CD4-positive, alpha-beta memory T cell (primary cell): ENCODE data around the gene LKAAEAR1. TPM values are rescaled to one million over a fixed set of nuclear protein-coding genes. Genes with fewer than 3 reads are reported as not detected.

Experiments
- CTCF ChIA-PET: fragments of 350-600 bp; sonication (Branson Sonifier 250); formaldehyde crosslinking; loops from one replicate; lab custom pipeline; 2021; ENCODE audit warnings: inconsistent platforms; ENCODE audit not compliant: partially characterized antibody; lab: Charles Lee
- POLR2A ChIA-PET: fragments of 350-600 bp; sonication (Branson Sonifier 250); formaldehyde crosslinking; loops from one replicate; lab custom pipeline; 2021; ENCODE audit not compliant: partially characterized antibody; lab: Charles Lee
- DNase-seq, 5 donors: peaks; one replicate each; pipeline versions ENCODE4 v3.0.0 to v3.0.0-alpha.2; 2020 to 2022; ENCODE audit warnings: mixed read lengths in 1 of 5
- H3K27ac ChIP-seq: one replicate; pipeline ENCODE4 v1.7.0; 2013; ENCODE audit warnings: low read depth, low read length
- H3K27me3 ChIP-seq: 2 replicates; pipeline ENCODE4 v1.7.0; 2013; ENCODE audit warnings: mild to moderate bottlenecking, low read length, moderate library complexity; ENCODE audit not compliant: insufficient read depth
- H3K36me3 ChIP-seq: 2 replicates; pipeline ENCODE4 v1.7.0; 2013; ENCODE audit warnings: mild to moderate bottlenecking, low read length, moderate library complexity; ENCODE audit not compliant: insufficient read depth
- H3K4me1 ChIP-seq: 2 replicates; pipeline ENCODE4 v1.7.0; 2013; ENCODE audit warnings: mild to moderate bottlenecking, low read length, moderate library complexity; ENCODE audit not compliant: insufficient read depth
- H3K4me3 ChIP-seq, 2 donors: one replicate each; pipeline ENCODE4 v1.7.0; 2013; ENCODE audit warnings: low read length in 2 of 2, mild to moderate bottlenecking in 1 of 2
- H3K9me3 ChIP-seq, 2 donors: one replicate each; pipeline ENCODE4 v1.7.0; 2013; ENCODE audit warnings: low read length in 2 of 2, control low read depth in 1 of 2; ENCODE audit not compliant: control insufficient read depth in 1 of 2
- H3K27ac Mint-ChIP-seq, 7 donors: one replicate each; pipeline ENCODE4 v1.8.0; 2020 to 2021; ENCODE audit warnings: mixed read lengths in 7 of 7, mild to moderate bottlenecking in 6 of 7, inconsistent platforms in 3 of 7, moderate library complexity in 3 of 7
- H3K27me3 Mint-ChIP-seq, 2 donors: one replicate each; pipeline ENCODE4 v1.8.0; 2020 to 2021; ENCODE audit warnings: mixed read lengths in 2 of 2
- H3K36me3 Mint-ChIP-seq, 2 donors: one replicate each; pipeline ENCODE4 v1.8.0; 2020 to 2021; ENCODE audit warnings: mixed read lengths in 2 of 2, inconsistent platforms in 1 of 2, mild to moderate bottlenecking in 1 of 2
- H3K4me1 Mint-ChIP-seq, 4 donors: one replicate each; pipeline ENCODE4 v1.8.0; 2020 to 2021; ENCODE audit warnings: mixed read lengths in 4 of 4, mild to moderate bottlenecking in 1 of 4
- H3K4me3 Mint-ChIP-seq, 8 donors: one replicate each; pipeline ENCODE4 v1.8.0; 2020 to 2021; ENCODE audit warnings: mixed read lengths in 8 of 8, mild to moderate bottlenecking in 7 of 8, moderate library complexity in 6 of 8, inconsistent platforms in 3 of 8
- H3K9me3 Mint-ChIP-seq, 8 donors: one replicate each; pipeline ENCODE4 v1.8.0; 2020 to 2021; ENCODE audit warnings: mixed read lengths in 8 of 8, mild to moderate bottlenecking in 5 of 8, inconsistent platforms in 3 of 8, moderate library complexity in 1 of 8
- intact Hi-C: fragments of 100-400 bp; cut with micrococcal nuclease; formaldehyde crosslinking; loops from one replicate; pipeline ENCODE4 v1.15.1; 2023
- polyA plus RNA-seq, 2 donors: library from polyadenylated mRNA; unstranded; fragments of 300-500 nt; fragmentation: Illumina TruSeq; gene quantifications; one replicate each; pipeline ENCODE4 v1.2.3, GENCODE V29; 2021
- total RNA-seq, 2 experiments: library from RNA; stranded (reverse); gene quantifications; one replicate each; pipeline ENCODE4 v1.2.3, GENCODE V29; 2021

LKAAEAR1 gene
- total and polyA plus RNA-seq, 4 experiments from 2014 or later: 0.30 to 0.63 (median 0.39) TPM; not detected in 1

GRCh38 chr20:64065062-64065973 is 18.9 kb downstream of the LKAAEAR1 start:
- Mint-ChIP-seq H3K9me3 (peaks cover 0 to 2% (median 0%) of the 10 kb centered on the region in 8 donors), H3K27ac (peak overlapping the region; percentile 83 to 95 (median 92)), H3K36me3 (no peaks in the 10 kb centered on the region), H3K4me3 (peak overlapping the region; percentile 15 to 88 (median 66)), H3K27me3 (no peaks in the 10 kb centered on the region), H3K4me1 (peaks cover 21 to 52% (median 36%) of the 10 kb centered on the region in 4 donors)
- Histone ChIP-seq H3K9me3 (no peaks in the 10 kb centered on the region), H3K4me3 (no peak overlapping the region), H3K36me3 (no peaks in the 10 kb centered on the region), H3K27ac (peak overlapping the region; percentile 28), H3K4me1 (peaks cover 67% of the 10 kb centered on the region), H3K27me3 (no peaks in the 10 kb centered on the region)
- POLR2A ChIA-PET: interaction anchor here (0.7 to 3.6 kb wide), 9 partner anchors 8 to 528 kb away, joined by 3 to 27 read pairs (median 4); partner anchors contain the start of genes LIME1, LKAAEAR1, OPRL1 and PRPF6
- intact Hi-C loops: no loop called here
- CTCF ChIA-PET: interaction anchor here (1.1 to 1.6 kb wide), 2 partner anchors 25 to 27 kb away, joined by 4 read pairs; no protein-coding TSS in a partner anchor
- DNase-seq: peak in 1 of 5 donors; percentile 32

GRCh38 chr20:64064145-64064698 is 20.0 kb downstream of the LKAAEAR1 start:
- Histone ChIP-seq H3K27ac (no peak overlapping the region), H3K4me3 (no peak overlapping the region), H3K9me3 (no peaks in the 10 kb centered on the region), H3K36me3 (no peaks in the 10 kb centered on the region), H3K27me3 (no peaks in the 10 kb centered on the region), H3K4me1 (peaks cover 61% of the 10 kb centered on the region)
- CTCF ChIA-PET: interaction anchor here (1.1 kb wide), 1 partner anchor 26 kb away, joined by 4 read pairs; no protein-coding TSS in a partner anchor
- POLR2A ChIA-PET: interaction anchor here (0.7 to 3.6 kb wide), 5 partner anchors 9 to 84 kb away, joined by 3 to 27 read pairs (median 4); partner anchors contain the start of genes LKAAEAR1 and PRPF6
- H3K9me3 Mint-ChIP-seq: peaks cover 0 to 2% (median 0%) of the 10 kb centered on the region in 8 donors
- peak overlapping the region; percentile 80 to 93 (median 88) for H3K4me3 Mint-ChIP-seq
- no peaks in the 10 kb centered on the region for H3K27me3 Mint-ChIP-seq
- H3K36me3 Mint-ChIP-seq: no peaks in the 10 kb centered on the region
- peaks cover 21 to 52% (median 35%) of the 10 kb centered on the region in 4 donors for H3K4me1 Mint-ChIP-seq
- DNase-seq: no peak
- H3K27ac Mint-ChIP-seq: peak overlapping the region in 6 of 7 donors; percentile 49 to 92 (median 87)
- intact Hi-C loops: loop anchor here (5.0 kb wide), 1 partner anchor 407 kb away; the partner anchor contains the start of gene RTEL1

- no peak for DNase-seq
- Histone ChIP-seq H3K9me3 (no peaks in the 10 kb centered on the region), H3K36me3 (no peaks in the 10 kb centered on the region), H3K27ac (peak overlapping the region; percentile 59), H3K4me3 (peak overlapping the region in 1 of 2 donors; percentile 57), H3K4me1 (peaks cover 57% of the 10 kb centered on the region), H3K27me3 (no peaks in the 10 kb centered on the region)
- no peaks in the 10 kb centered on the region for H3K36me3 Mint-ChIP-seq
- ChIA-PET CTCF (interaction anchor here (1.0 to 11.2 kb wide), 4 partner anchors 24 to 201 kb away, joined by 3 to 133 read pairs (median 25); partner anchors contain the start of genes C20orf204, PRPF6 and SAMD10), POLR2A (interaction anchor here (1.0 to 3.6 kb wide), 11 partner anchors 10 to 107 kb away, joined by 3 to 29 read pairs (median 5); partner anchors contain the start of genes OPRL1, PRPF6, RGS19 and UCKL1)
- peaks cover 21 to 47% (median 35%) of the 10 kb centered on the region in 4 donors for H3K4me1 Mint-ChIP-seq
- peak overlapping the region; percentile 49 to 92 (median 86) for H3K27ac Mint-ChIP-seq
- intact Hi-C loops: loop anchor here (1.0 to 5.0 kb wide), 4 partner anchors 15 to 406 kb away; partner anchors contain the start of genes PRPF6, RTEL1 and UCKL1
- H3K27me3 Mint-ChIP-seq: no peaks in the 10 kb centered on the region
- peaks cover 0 to 2% (median 0%) of the 10 kb centered on the region in 8 donors for H3K9me3 Mint-ChIP-seq
- H3K4me3 Mint-ChIP-seq: peak overlapping the region; percentile 80 to 93 (median 88)
These were observed 20.6 kb downstream of the LKAAEAR1 start for GRCh38 chr20:64063389-64064144.

GRCh38 chr20:64062596-64063388 is 21.4 kb downstream of the LKAAEAR1 start, which contains the start of gene TCEA2:
TCEA2 (plus strand) TSS chr20:64063198; CDS start chr20:64063313, 115 bp downstream.
- Histone ChIP-seq H3K4me3 (peak within 1 kb of the TSS; percentile 42 to 57), H3K9me3 (no peaks in the 10 kb centered on the region), H3K4me1 (peaks cover 57% of the 10 kb centered on the region), H3K27ac (peak within 1 kb of the TSS; percentile 59), H3K36me3 (no peaks in the 10 kb centered on the region), H3K27me3 (no peaks in the 10 kb centered on the region)
- Mint-ChIP-seq H3K4me3 (peak within 1 kb of the TSS; percentile 80 to 93 (median 88)), H3K4me1 (peaks cover 21 to 47% (median 35%) of the 10 kb centered on the region in 4 donors), H3K36me3 (no peaks in the 10 kb centered on the region), H3K9me3 (peaks cover 0 to 2% (median 0%) of the 10 kb centered on the region in 8 donors), H3K27ac (peak within 1 kb of the TSS; percentile 50 to 92 (median 86)), H3K27me3 (no peaks in the 10 kb centered on the region)
- intact Hi-C loops: loop anchor here (1.0 to 5.0 kb wide), 4 partner anchors 16 to 405 kb away; partner anchors contain the start of genes PRPF6, RTEL1 and UCKL1
- CTCF ChIA-PET: interaction anchor here (0.6 to 11.2 kb wide), 5 partner anchors 16 to 200 kb away, joined by 3 to 133 read pairs (median 3); partner anchors contain the start of genes C20orf204, OPRL1, PRPF6 and RGS19
- POLR2A ChIA-PET: interaction anchor here (0.9 to 2.3 kb wide), 11 partner anchors 10 to 525 kb away, joined by 3 to 29 read pairs (median 5); partner anchors contain the start of genes LIME1, LKAAEAR1, OPRL1 and PRPF6
- DNase-seq: peak; percentile 90 to 91 (median 90)

GRCh38 chr20:64062276-64062595 is 22.0 kb downstream of the LKAAEAR1 start:
- no peaks in the 10 kb centered on the region for H3K36me3 ChIP-seq
- H3K4me3 ChIP-seq: no peak overlapping the region
- intact Hi-C loops: loop anchor here (5.0 kb wide), 1 partner anchor 405 kb away; the partner anchor contains the start of gene RTEL1
- no peaks in the 10 kb centered on the region for H3K9me3 ChIP-seq
- H3K4me1 ChIP-seq: peaks cover 58% of the 10 kb centered on the region
- POLR2A ChIA-PET: interaction anchor here (0.9 to 2.3 kb wide), 11 partner anchors 9 to 524 kb away, joined by 3 to 29 read pairs (median 5); partner anchors contain the start of genes LIME1, LKAAEAR1, OPRL1 and PRPF6
- no peaks in the 10 kb centered on the region for H3K27me3 ChIP-seq
- Mint-ChIP-seq H3K27me3 (no peaks in the 10 kb centered on the region), H3K27ac (peak overlapping the region in 3 of 7 donors; percentile 48 to 72 (median 57)), H3K9me3 (peaks cover 0 to 2% (median 0%) of the 10 kb centered on the region in 8 donors), H3K4me3 (peak overlapping the region in 2 of 8 donors; percentile 62 to 71), H3K4me1 (peaks cover 20 to 48% (median 36%) of the 10 kb centered on the region in 4 donors), H3K36me3 (no peaks in the 10 kb centered on the region)
- H3K27ac ChIP-seq: peak overlapping the region; percentile 59
- CTCF ChIA-PET: interaction anchor here (0.6 to 11.2 kb wide), 6 partner anchors 9 to 200 kb away, joined by 3 to 133 read pairs (median 3); partner anchors contain the start of genes C20orf204, OPRL1, PRPF6 and RGS19
- no peak for DNase-seq
